CD4-positive, alpha-beta T cell treated with Interleukin-17A for 4 hours (primary cell): Measurements from ENCODE around the gene PPARG.

Experiments
- DNase-seq: peaks from one replicate; pipeline ENCODE4 v3.0.0-alpha.2; 2020; ENCODE audit warnings: mixed read lengths

PPARG gene

DNA sequence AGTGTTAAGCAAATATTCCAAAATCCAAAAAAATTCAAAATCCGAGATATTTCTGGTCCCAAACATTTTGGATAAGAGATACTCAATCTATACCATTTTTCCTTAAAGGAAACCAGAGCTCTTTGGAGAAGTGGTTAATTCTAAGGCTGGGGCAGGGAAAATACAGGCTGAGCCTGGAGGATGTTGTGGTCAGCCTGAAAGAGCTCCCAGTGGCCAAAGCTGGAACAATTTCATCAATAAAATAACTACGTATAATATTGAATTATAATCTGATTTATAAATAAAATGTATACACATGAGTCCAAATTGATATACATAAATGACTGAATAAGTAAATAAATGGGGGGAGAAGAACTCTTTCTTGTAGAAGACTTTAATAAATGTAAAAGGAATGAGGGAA lies 24.6 kb downstream of the PPARG start:
- DNase-seq = no peak

DNA sequence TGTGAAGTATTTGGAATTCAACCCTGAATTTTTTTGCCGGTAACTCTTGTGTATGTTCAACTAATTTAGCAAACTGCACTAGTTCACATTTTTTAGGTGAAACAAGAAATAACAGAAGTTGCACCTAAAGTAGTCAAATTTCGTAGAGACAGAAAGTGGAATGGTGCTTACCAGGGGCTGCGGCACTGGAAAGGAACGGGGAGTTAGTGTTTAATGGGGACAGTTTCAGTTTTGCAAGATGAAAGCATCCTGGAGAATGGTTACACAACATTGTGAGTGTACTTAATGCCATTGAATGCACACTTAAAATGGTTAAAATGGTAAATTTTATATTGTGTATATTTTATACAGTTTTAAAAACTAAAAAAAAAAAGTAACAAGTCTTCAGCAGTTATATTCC lies 27.4 kb downstream of the PPARG start:
- DNase-seq = no peak

DNA sequence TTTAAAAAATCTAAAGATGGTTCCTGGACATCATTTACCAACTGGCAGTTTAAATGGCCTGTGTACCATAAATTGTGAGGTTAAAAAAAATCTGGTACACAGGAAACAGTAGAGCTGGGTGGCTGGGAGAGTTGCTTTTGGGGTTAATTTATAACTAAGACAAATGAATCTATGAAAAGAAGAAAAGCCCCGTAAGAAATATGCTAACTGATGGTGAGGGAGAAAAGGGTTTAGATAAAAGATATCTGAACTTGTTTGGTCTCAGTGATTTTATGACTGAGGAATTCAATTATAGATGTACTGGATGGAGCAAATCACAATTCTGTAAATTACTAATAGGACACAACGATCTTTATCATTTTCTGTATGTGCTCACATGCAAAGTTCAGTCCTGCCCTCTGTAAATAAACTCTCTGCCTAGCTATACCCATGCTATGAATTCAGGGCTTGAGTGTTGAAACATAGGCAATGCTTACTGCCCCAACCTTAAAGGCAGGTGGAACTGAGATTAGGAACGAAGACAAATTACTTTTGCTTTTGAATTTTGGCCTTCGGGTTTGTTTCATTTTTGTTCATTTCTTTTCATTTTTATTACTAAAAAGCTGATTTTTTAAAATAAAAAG lies 28.0 kb downstream of the PPARG start:
- no peak for DNase-seq

DNA sequence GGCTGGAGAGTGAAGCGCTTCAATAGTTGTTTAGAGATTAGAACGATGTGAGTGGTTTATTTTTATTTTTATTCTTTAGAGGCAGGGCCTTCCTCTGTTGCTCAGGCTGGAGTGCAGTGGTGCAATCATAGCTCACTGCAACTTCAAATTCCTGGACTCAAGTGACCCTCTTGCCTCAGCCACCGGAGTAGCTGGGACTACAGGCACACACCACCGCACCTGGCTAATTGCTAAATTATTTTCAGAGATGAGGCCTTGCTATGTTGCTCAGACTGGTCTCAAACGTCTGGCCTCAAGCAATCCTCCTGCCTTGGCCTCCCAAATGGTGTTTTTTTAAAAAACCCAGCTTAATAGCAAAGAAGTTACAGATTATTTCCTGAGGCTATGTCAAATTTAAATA lies 29.0 kb downstream of the PPARG start:
- DNase-seq = no peak

DNA sequence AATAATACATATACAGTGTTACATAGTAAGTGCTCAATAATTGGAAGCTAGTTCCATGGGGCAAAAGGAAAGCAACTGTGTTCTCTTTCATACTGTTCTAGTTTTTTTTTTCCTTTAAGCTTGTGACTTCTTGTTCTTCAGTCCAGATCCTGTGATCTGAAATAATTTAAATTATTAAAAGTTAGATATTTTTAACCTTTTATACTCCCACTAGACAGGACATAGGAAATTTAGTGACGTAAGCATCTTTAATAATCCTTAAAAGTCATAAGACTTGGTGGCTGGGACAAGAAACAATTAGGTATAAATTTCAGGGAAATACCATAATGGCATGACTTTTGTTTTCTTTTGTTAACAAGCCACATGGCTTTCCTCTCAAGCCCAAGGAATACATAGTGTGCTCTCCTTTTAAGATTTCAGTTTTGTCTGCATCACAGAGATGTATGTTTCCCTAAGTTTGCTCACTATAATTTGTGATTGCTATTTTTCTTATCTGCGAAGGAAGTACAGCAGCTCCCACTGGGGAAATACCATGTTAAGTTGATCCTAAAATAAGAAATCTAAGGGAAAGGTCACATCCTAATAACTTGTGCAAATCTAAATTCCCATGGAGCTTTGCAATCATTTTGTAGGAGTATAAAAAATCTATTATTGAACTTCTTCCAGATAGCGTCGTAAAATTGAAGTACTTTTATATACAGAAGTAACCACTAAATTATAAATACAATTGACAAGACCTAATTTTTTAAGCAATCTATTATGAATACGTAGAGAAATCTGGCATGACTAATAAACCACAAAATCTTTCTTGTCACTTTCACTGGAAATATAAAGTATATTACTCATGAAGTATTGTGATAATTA lies 30.1 kb downstream of the PPARG start:
- DNase-seq = no peak

DNA sequence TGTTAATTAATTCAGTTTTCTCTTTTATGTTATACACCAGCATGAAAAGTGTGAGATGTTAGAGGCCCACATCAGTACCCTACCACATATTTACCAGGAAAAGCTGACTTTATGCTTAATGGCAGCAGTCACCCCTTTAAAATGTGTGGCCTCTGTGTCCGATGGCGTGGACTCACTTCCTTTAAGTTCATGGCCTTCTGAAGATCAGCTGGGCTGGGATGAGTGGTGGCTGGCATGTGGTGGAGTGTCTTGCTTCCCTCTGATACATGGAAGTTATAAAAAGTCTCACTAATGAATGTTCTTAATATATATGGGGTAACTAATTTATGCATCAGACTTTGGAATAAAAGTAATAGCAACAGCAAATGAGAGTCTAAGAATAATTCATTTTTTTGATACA lies 32.1 kb downstream of the PPARG start:
- DNase-seq = no peak

DNA sequence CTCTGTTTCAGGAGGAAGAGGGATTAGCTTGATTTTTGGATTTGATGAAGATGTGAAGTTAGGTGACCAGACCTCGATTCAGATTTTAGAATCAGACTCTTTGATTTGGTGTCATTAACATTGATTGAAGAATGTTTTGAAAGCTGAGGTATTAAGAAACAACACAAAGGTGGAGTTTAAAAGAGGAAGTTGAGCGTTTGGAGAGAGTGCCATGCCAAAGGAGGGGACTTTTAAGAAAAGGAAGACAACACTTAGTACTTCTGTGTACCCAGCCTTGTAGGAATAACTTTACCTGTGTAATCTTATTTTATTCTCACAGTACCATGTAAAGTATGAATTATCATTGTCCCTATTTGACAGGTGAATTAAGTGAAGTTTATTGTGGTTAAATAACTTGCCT lies 34.4 kb downstream of the PPARG start:
- DNase-seq = no peak

DNA sequence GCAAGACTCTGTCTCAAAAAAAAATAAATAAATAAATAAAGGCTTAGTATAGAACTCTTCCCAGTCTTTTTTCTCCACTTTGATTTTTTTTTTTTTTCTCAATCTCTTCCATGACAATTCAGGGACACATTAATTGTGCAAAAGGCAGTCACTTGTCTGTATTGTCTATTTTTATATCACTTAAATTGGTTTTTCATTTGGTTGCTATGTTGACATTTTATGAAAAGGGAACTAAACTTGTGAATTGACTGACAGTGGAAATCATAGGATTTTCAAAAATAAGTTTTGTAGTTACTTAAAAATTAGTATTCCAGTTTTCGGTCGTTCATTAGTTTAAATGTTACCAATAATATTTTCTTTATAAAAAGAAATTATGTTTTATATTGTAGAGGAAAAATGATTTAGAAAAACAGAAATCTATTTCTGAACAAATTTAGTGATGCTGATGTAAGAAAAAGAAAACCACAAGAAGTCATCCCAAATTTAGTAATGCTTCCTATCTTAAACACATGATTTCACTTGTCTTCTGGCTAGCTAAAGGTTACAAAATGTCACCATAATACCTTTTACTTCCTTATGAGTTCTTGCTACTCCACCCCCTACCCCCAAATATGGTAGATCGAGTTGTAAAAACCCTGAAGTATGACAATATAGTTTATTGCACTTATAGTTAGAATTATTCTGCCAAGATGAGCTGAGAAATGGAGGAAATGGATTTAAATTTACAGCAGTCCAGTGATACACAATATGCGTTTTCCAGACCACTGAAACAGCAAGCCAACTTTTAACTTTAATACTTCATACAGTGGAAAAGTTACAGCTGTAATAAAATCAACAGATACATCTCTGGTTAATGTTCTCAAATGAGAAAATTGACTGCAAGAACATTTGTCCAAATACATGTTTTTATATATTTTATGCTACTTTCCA lies 37.0 kb downstream of the PPARG start:
- no peak for DNase-seq

DNA sequence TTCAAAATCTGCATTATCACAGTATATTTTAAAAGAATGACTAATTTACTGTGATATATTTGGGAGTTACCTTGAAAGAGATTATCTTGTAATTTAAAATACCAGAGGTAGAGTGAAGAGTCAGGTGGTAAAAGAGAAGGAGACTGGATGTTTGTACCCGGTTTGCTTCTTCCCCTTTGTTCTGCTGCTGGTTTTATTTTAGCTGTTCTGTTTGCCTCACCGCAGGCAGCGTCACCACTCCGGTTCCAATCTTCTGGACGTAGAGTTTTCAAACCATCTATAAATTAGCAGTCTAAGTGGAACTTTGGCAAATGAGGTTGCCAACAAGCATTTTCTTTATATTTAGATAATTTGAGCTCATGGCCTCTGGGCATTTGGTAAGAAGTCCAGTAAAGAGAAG lies 38.2 kb downstream of the PPARG start:
- DNase-seq = no peak

DNA sequence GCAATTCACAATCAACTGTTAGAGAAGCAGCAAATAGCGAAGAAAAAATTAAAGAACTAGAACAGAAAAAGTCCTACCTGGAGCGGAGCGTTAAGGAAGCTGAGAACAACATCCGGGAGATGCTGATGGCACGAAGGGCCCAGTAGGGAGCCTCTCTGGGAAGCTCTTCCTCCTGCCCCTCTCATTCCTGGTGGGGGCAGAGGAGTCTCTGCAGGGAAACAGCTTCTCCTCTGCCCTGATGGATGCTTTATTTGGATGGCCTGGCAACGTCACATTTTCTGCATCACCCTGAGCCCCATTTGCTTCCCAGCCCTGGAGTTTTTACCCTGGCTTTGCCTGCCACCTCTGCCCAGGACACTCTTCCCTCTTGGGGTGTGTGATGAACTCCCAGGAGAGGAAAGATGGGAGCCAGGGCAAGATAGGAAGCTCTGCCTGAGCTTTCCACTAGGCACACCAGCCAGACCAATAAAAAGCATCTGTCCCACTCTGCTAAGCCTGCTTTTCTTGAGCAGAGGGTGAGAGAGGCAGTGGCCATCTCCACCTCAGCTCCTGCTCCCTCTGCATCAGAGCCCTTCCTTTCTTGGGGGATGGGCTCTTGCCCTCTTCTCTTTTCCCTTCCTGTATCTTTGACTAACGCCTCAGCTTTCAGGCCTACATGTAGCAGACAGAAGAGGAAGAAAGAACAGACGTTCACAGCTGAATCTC lies 39.4 kb downstream of the PPARG start:
- DNase-seq = no peak

DNA sequence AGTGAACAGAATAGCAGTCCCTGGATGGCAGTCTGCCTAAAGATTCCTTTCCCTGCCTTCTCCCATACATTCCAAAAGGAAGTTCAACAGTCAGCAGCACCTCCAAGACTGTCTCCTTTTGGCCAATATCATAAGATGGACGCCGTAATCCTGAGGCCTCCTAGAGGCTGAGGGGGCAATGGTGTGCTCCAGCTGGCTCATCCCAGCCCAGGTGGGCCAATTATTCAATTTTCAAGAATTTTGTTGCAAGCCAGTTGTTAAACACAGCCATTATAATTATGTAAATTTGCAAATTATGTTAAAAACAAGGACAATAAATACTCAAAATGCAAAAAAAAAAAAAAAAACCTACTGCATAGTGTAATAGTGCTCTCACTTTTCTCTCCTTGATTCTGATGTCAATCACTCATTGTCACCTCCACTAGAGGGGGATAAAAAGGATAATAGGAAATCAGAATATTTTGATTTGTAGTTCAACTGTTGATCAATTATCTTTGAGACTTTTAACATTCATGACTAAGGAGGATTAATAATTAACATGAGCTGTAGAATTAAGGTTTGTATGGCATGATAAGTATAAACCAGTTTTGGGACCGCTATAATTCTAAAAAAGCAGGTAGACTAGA lies 40.1 kb downstream of the PPARG start:
- DNase-seq = no peak

DNA sequence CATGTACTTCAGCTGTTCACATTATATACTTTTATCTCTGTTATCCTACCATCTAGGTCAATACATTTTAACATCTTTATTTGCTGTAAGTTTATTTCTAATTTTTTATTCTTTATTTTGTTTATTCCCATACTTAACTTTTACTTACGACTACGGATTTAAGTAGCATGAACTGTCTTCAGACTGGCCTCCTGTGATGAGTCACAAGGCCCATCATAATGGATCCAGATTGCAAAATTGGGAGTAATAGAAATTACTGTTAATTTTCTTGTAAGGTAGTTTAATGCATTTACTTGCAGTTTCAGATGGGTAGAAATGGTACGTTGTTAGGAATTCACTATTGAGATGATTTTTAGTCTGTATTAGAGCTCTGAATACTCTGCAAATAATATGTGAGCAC lies 45.9 kb downstream of the PPARG start:
- DNase-seq = no peak

DNA sequence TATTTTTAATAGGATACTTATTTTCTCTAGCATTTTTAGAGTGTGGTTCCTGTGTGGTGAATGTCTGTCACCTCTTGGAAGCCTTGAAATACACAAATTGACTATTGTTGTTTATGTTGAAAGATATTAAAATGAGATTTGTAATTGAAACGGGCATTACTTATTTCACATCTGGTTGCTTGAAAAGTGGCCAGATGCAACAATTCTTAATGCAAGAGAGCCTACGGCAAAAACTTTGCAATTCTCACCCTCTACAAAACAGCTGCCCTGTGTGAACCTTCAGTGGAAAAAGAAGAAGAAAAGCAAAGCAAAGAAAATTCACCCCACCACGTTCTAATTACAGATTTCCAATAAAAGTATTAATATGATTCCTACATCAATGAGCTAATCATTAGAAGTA lies 46.6 kb downstream of the PPARG start:
- no peak for DNase-seq

DNA sequence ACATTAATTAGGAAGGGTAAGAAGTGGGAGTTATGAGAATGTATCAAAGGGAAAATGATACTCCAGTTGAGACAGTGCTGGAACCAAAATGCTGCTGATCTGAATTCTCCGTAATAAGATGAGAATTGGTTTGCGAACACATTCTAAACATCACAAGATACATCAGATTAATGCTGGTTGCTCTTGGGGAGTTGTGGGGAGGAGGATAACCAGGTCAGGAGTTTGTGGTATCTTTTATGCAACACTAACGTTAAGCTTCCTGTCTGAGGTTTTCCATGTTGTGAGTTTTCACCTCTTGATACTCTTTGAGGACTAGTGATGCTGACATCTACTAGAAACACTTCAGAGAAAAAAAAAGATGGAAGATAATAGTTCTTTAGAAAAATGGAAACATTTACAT lies 47.2 kb downstream of the PPARG start:
- no peak for DNase-seq

DNA sequence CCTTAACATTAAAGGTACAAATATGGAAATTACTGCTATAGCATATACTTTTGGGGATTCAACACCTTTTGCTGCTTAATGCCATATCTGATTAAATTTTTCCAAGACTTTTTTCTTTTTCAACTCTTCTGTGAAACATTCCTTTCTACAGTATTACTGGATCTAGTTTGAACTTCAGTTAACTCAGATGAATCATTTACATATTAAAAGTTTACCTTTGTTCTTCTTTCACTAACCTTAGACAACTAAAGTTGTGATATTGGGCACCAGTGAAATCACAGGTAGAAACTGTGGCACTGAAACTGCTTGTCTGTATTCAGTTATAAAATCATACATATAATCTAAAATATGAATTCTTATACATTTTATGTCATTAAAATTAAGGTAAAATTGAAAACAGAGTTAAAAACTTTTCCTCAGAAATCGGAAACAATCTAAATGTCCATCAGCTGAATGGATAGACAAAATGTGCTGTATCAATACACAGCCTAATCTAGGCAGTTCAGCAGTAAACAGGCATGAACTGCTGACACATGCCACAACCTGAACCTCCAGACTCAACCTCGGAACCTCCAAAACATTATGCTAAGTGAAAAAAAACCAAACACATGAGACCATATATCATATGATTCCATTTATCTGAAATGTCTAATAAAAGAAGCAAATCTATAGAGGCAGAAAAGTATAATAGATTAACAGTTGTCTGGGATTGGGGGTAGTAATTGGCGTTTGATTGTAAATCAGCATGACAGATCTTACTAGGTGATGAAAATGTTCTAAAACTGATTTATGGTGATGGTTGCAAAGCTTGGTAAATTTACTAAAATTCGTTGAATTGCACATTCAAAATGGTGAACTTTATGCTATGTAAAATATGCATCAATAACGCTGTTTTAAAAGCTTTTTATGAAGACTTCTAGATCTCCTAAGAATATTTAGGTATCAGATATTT lies 50.0 kb downstream of the PPARG start:
- DNase-seq = no peak

DNA sequence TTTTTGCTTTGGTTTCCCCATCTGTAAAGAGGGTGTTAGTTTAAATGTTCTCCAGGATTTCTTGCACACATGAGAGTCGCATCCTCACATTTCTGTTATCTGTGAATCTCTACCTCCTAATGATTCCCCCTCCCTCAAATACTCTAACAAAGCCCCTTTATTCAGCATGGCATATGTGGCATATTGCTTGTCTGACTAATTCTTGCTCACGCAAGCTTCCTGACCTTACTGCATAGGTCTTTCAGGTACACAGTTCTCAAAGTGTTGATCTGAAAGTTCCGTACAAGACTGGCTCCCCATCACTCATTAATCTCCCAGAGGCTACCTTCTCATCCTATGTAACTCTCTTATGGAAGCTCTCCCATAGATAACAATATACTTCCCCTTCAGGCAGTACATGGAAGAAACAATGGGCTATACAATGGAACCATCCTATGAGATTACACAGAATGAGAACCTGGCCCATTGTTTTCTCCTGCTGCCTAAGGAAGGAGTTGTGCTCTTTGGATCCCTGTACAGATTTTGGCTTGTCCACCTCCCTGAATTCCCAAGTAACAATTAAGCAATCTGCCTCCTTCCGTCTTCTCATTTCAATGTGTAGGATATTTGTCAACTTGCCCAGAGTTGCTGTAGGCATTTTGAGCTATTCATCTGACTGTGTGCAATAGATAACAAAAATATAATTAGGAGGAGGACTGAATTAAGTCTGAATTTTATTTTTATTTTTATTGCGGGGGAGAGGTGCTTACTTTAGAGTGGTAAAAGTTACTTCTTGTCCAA lies 51.0 kb downstream of the PPARG start:
- DNase-seq = no peak

DNA sequence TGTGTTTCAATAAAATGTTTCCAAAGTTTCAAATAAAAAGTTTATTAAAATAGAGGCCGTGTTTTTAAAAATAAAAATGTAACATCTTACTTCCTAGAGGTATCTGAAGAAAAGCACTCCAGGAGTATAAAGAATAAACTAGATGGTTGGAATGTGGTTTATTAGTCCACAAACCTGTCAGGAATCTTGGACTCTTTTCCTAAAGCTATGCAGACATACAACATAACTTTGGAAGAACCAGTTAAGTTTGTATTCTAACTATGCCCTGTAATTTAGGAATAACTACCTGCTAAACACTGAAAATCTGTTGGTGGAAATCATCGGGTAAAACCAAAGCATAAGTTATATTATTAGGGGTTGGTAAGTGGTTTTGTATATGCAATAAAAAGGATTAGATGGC lies 51.6 kb downstream of the PPARG start:
- DNase-seq = no peak

DNA sequence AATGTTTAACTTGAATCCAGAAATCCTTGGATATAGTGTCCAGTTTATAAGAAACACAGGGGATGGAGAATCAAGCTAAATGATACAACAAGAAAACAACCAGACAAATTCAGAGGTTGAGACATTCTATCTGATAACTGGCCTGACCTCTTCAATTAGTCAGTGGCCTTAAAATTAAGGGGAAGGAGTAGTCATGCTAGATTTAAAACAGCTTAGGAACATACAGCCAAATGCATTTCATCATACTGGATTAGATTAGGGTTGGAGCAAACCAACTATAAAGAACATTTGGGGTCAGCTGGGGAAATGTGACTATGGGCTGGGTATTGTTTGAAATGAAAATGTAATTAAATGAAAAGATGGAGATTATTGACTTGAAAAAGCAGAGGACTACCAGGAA lies 53.3 kb downstream of the PPARG start:
- DNase-seq = no peak

DNA sequence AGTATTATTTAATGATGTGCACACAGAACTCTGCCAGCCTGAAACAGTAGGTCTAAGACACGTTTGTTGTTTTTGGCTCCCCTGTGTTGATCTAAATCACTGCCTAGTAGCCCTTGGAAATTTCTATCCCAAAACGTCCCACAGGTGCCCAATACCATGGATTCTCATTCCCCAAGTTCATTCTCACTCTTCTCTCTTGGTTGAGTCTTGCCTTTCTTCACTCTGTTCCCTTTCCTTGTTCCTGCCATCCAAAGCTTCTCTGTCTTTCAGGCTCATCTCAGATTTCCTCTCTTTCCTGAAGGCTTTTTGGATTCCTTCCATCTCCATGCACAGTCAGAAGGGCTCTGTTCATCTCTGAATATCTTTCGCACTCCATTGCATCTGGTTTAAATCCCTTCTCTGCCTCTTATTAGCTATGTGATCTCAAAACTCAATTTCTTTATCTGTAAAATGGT lies 54.2 kb downstream of the PPARG start:
- no peak for DNase-seq

DNA sequence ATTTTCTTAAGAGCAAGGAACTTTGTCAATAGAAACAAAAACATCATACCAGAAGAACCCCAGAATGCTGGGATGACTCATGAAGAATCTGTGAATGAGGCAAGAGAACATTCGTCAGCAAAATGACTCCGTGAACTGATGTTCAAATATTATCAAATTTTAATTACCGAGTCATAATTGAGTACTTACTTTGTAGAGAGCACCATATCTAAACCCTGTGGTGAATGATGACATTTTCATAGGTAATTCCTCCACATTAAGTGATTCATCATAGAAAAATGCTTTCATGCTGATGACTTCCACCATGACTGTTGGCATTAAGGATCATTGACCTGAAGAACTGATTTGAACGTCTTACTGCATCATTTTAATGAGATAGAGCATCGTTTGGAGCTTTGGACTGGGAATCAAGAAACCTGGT lies 56.3 kb downstream of the PPARG start:
- no peak for DNase-seq
